Endodermal cell (in vitro differentiated cells): ENCODE data around the gene DYNC1I1. TPM values are rescaled to one million over a fixed set of nuclear protein-coding genes. Genes with fewer than 3 reads are reported as not detected.

ENCODE experiments used
- DNase-seq: peaks from one replicate; pipeline ENCODE4 v3.0.0-alpha.2; 2017
- H3K27ac ChIP-seq: 2 replicates; pipeline ENCODE4 v1.5.1; 2013; ENCODE audit warnings: mild to moderate bottlenecking, low read depth, low read length, moderate library complexity
- H3K27me3 ChIP-seq: 2 replicates; pipeline ENCODE4 v1.6.1; 2013; ENCODE audit warnings: mild to moderate bottlenecking, low read length, moderate library complexity; ENCODE audit not compliant: insufficient read depth, control insufficient read depth, poor library complexity, severe bottlenecking
- H3K36me3 ChIP-seq: 2 replicates; pipeline ENCODE4 v1.7.0; 2013; ENCODE audit warnings: mild to moderate bottlenecking, low read length, moderate library complexity; ENCODE audit not compliant: control insufficient read depth, insufficient read depth
- H3K4me1 ChIP-seq: one replicate; pipeline ENCODE4 v1.7.0; 2013; ENCODE audit warnings: low read length; ENCODE audit not compliant: control insufficient read depth, insufficient read depth
- H3K4me3 ChIP-seq: 2 replicates; pipeline ENCODE4 v1.5.1; 2013; ENCODE audit warnings: mild to moderate bottlenecking, low read length, moderate library complexity
- H3K9ac ChIP-seq: 2 replicates; pipeline ENCODE4 v1.6.1; 2013; ENCODE audit warnings: mild to moderate bottlenecking, low read length, moderate library complexity; ENCODE audit not compliant: poor library complexity, severe bottlenecking; ENCODE audit errors: extremely low read depth
- H3K9me3 ChIP-seq: 2 replicates; pipeline ENCODE4 v1.6.1; 2013; ENCODE audit warnings: mild to moderate bottlenecking, low read length, moderate library complexity; ENCODE audit not compliant: control insufficient read depth
- H3K27ac Mint-ChIP-seq: 2 replicates; pipeline ENCODE4 v1.8.0; 2020; ENCODE audit warnings: mixed read lengths
- H3K27me3 Mint-ChIP-seq: 2 replicates; pipeline ENCODE4 v1.8.0; 2021; ENCODE audit warnings: mild to moderate bottlenecking, mixed read lengths; ENCODE audit not compliant: insufficient read depth
- H3K36me3 Mint-ChIP-seq: 2 replicates; pipeline ENCODE4 v1.8.0; 2020; ENCODE audit warnings: low read depth, mixed read lengths
- H3K4me1 Mint-ChIP-seq: 2 replicates; pipeline ENCODE4 v1.8.0; 2020; ENCODE audit warnings: mixed read lengths
- H3K4me3 Mint-ChIP-seq: 2 replicates; pipeline ENCODE4 v1.8.0; 2020; ENCODE audit warnings: mild to moderate bottlenecking, moderate library complexity, mixed read lengths
- H3K9me3 Mint-ChIP-seq: 2 replicates; pipeline ENCODE4 v1.8.0; 2020; ENCODE audit warnings: mild to moderate bottlenecking, mixed read lengths
- WGBS, 2 experiments: methylation state at CpG; one replicate each; pipeline versions ENCODE4 v1.1.5 to v1.1.7; 2013; ENCODE audit warnings: missing lambda C conversion rate in 2 of 2, mixed read lengths in 1 of 2; ENCODE audit not compliant: insufficient coverage in 1 of 2, insufficient read length in 1 of 2; 5-methylcytosine and 5-hydroxymethylcytosine counted together
- total RNA-seq, 2 donors: library from RNA; stranded (reverse); fragmentation: NEBNext Ultra II Directional in 1 of 2; extraction: Animal tissue kit (Norgen Biotek cat#: 25700) in 1 of 2; gene quantifications; 2 replicates in 1 of 2; 3 replicates in 1 of 2; pipeline ENCODE4 v1.2.1, GENCODE V29; 2021
- TF ChIP-seq, protein P1 (sequence below): fragments of 200-600 bp; sonication (generic); conservative IDR thresholded peaks from 2 replicates; pipeline ENCODE4 v1.5.0; 2021; ENCODE audit warnings: antibody characterized with exemption, mild to moderate bottlenecking

The DYNC1I1 gene
- total RNA-seq, 2 donors from 2014 or later: 6.5 to 7.2 TPM

GRCh38 chr7:95793658-95794057 is 21.3 kb downstream of the DYNC1I1 start:
- TF ChIP-seq, protein P1, sequence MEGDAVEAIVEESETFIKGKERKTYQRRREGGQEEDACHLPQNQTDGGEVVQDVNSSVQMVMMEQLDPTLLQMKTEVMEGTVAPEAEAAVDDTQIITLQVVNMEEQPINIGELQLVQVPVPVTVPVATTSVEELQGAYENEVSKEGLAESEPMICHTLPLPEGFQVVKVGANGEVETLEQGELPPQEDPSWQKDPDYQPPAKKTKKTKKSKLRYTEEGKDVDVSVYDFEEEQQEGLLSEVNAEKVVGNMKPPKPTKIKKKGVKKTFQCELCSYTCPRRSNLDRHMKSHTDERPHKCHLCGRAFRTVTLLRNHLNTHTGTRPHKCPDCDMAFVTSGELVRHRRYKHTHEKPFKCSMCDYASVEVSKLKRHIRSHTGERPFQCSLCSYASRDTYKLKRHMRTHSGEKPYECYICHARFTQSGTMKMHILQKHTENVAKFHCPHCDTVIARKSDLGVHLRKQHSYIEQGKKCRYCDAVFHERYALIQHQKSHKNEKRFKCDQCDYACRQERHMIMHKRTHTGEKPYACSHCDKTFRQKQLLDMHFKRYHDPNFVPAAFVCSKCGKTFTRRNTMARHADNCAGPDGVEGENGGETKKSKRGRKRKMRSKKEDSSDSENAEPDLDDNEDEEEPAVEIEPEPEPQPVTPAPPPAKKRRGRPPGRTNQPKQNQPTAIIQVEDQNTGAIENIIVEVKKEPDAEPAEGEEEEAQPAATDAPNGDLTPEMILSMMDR: no peak
- Histone ChIP-seq H3K9me3 (peaks cover 6% of the 10 kb centered on the region), H3K9ac (no peak overlapping the region), H3K27me3 (no peaks in the 10 kb centered on the region), H3K27ac (no peak overlapping the region), H3K4me3 (no peak overlapping the region), H3K4me1 (peaks cover 12% of the 10 kb centered on the region), H3K36me3 (no peaks in the 10 kb centered on the region)
- WGBS, 2 experiments: 89 to 91% methylated on average over 3 to 5 of the region's 5 CpGs
- H3K27ac Mint-ChIP-seq: no peak overlapping the region
- H3K9me3 Mint-ChIP-seq: peaks cover 3% of the 10 kb centered on the region
- peaks cover 5% of the 10 kb centered on the region for H3K27me3 Mint-ChIP-seq
- H3K4me1 Mint-ChIP-seq: peaks cover 21% of the 10 kb centered on the region
- H3K4me3 Mint-ChIP-seq: no peak overlapping the region
- DNase-seq: no peak
- H3K36me3 Mint-ChIP-seq: no peaks in the 10 kb centered on the region

DNA sequence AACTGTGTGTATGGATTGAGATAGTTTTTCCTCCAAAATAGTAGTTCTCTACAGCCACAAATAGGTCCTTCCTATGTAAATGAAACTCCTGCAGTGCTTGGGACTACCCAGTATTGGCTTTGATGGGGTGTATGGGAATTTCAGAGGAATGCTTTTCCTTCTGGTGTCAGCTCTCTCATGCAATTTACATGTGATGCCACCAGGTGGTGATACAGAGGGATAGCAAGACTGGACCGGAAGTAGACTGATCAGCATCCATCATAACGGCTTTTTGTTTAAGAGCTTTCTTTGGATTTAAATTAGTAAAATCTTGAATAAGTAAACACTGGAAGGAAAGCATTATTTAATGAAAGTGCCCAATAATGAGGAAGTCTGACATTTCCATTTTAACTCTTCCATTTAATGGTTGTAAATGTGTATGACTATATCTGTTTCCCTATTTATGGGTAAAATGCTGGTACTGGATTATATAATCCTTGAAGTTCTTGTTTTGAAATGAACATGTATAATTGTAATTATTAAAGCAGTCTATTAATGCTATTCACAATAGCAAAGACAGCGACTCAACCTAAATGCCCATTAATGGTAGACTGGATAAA is 22.7 kb downstream of the DYNC1I1 start:
- Histone ChIP-seq H3K4me3 (no peak overlapping the region), H3K9ac (no peak overlapping the region), H3K27ac (no peak overlapping the region), H3K9me3 (peaks cover 6% of the 10 kb centered on the region), H3K27me3 (no peaks in the 10 kb centered on the region), H3K4me1 (peaks cover 12% of the 10 kb centered on the region), H3K36me3 (no peaks in the 10 kb centered on the region)
- Mint-ChIP-seq H3K4me1 (peaks cover 29% of the 10 kb centered on the region), H3K27ac (no peak overlapping the region), H3K4me3 (no peak overlapping the region), H3K36me3 (no peaks in the 10 kb centered on the region), H3K9me3 (peaks cover 3% of the 10 kb centered on the region), H3K27me3 (peaks cover 5% of the 10 kb centered on the region)
- TF ChIP-seq, protein P1: peak; percentile 79
- WGBS, 2 experiments: 87 to 90% methylated on average over 2 to 3 of the region's 3 CpGs
- peak; percentile 63 for DNase-seq

- Histone ChIP-seq H3K36me3 (no peaks in the 10 kb centered on the region), H3K4me1 (peaks cover 9% of the 10 kb centered on the region), H3K4me3 (no peak overlapping the region), H3K27ac (no peak overlapping the region), H3K9ac (no peak overlapping the region), H3K9me3 (peaks cover 6% of the 10 kb centered on the region), H3K27me3 (no peaks in the 10 kb centered on the region)
- no peak overlapping the region for H3K4me3 Mint-ChIP-seq
- peaks cover 3% of the 10 kb centered on the region for H3K9me3 Mint-ChIP-seq
- H3K36me3 Mint-ChIP-seq: no peaks in the 10 kb centered on the region
- H3K27me3 Mint-ChIP-seq: peaks cover 4% of the 10 kb centered on the region
- WGBS, 2 experiments: 85% methylated on average over 1 of the region's 1 CpG; no CpG with 5 or more reads in 1 of the 2 experiments
- H3K27ac Mint-ChIP-seq: peak overlapping the region; percentile 88
- peaks cover 37% of the 10 kb centered on the region for H3K4me1 Mint-ChIP-seq
- TF ChIP-seq, protein P1: no peak
- DNase-seq: no peak
Measured at GRCh38 chr7:95796617-95797016, 24.3 kb downstream of the DYNC1I1 start.
